Tibial nerve (tissue), 3 donors: ENCODE results near the gene HACD3.

ENCODE experiments used
- POLR2A ChIP-seq, 2 donors: fragments of 450-650 bp; IDR thresholded peaks; one replicate each; pipeline ENCODE4 v1.6.1; 2017; ENCODE audit warnings: antibody characterized with exemption in 2 of 2, mild to moderate bottlenecking in 2 of 2, moderate library complexity in 2 of 2
- TF ChIP-seq, protein P1 (sequence below), 5 experiments: fragments of 200-600 bp in 3 of 5; fragments of 450-650 bp in 2 of 5; sonication (generic) in 3 of 5; IDR thresholded peaks; one replicate each; pipeline ENCODE4 v1.5.1; 2016 to 2019; ENCODE audit warnings: antibody characterized with exemption in 5 of 5, mild to moderate bottlenecking in 3 of 5, moderate library complexity in 2 of 5

DNA sequence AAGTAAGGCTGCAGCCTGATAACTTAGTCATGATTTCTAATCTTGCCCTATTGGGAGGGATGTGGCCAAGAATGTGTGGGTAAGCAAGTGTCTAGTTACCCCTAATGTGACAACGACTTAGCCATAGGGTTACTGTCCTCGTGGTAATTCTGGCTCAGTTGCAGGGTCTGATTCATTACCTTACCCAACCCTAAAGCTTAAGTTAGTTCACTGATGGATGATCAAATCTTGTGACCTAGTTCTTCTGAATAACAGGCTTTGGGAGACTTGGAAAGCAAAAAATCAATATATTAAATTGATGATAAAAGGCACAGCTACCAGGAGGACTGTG is 82.3 kb downstream of the HACD3 start:
- TF ChIP-seq POLR2A (IDR thresholded peaks at IDR 0.05), result no peak
- TF ChIP-seq, protein P1, sequence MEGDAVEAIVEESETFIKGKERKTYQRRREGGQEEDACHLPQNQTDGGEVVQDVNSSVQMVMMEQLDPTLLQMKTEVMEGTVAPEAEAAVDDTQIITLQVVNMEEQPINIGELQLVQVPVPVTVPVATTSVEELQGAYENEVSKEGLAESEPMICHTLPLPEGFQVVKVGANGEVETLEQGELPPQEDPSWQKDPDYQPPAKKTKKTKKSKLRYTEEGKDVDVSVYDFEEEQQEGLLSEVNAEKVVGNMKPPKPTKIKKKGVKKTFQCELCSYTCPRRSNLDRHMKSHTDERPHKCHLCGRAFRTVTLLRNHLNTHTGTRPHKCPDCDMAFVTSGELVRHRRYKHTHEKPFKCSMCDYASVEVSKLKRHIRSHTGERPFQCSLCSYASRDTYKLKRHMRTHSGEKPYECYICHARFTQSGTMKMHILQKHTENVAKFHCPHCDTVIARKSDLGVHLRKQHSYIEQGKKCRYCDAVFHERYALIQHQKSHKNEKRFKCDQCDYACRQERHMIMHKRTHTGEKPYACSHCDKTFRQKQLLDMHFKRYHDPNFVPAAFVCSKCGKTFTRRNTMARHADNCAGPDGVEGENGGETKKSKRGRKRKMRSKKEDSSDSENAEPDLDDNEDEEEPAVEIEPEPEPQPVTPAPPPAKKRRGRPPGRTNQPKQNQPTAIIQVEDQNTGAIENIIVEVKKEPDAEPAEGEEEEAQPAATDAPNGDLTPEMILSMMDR (IDR thresholded peaks at IDR 0.05), result no peak
